Testis (tissue), 2 donors: ENCODE results near the gene HS2ST1.

Experiments used
- CTCF ChIP-seq, 3 experiments: fragments of 450-650 bp in 2 of 3; fragments of 200-600 bp in 1 of 3; sonication (generic) in 1 of 3; IDR thresholded peaks; one replicate each; pipeline ENCODE4 v1.5.1; 2016 to 2019; ENCODE audit warnings: antibody characterized with exemption in 3 of 3, mild to moderate bottlenecking in 2 of 3, moderate library complexity in 1 of 3
- POLR2A ChIP-seq: fragments of 450-650 bp; IDR thresholded peaks from one replicate; pipeline ENCODE4 v1.6.1; 2017; ENCODE audit warnings: antibody characterized with exemption, mild to moderate bottlenecking, moderate library complexity

- no peak for TF ChIP-seq CTCF (IDR thresholded peaks at IDR 0.05)
- no peak for TF ChIP-seq POLR2A
These were observed 46.1 kb downstream of the HS2ST1 start for GRCh38 chr1:86960548-86960947.
